Measurements from ENCODE around the gene PASK.
A peak's percentile ranks its signal among the peaks of the same experiment; 100 is the strongest.

Gene PASK

GRCh38 chr2:241149925-241150659 lies 820 bp upstream of the PASK start, which contains the start of gene PPP1R7:
TSS of gene PPP1R7 (plus strand) at chr2:241150467. CDS start at chr2:241150496, 29 bp downstream.
- Mint-ChIP-seq H3K9me3 (no peaks in the 10 kb centered on the region), H3K4me3 (peak within 1 kb of the TSS; percentile 95 to 96), H3K36me3 (ENCODE audit: insufficient read depth) (peaks cover 21% of the 10 kb centered on the region), H3K4me1 (ENCODE audit: low read depth in 2 of 2) (peaks cover 30 to 42% of the 10 kb centered on the region in 2 donors), H3K27me3 (no peaks in the 10 kb centered on the region), H3K27ac (peak within 1 kb of the TSS; percentile 90 to 95)
- DNase-seq (peak; percentile 87 to 89 (median 89)), ATAC-seq (replicated peaks) (peak; percentile 78)

GRCh38 chr2:241149675-241149924 lies 328 bp upstream of the PASK start:
- Mint-ChIP-seq H3K27ac (peak overlapping the region; percentile 90 to 95), H3K36me3 (ENCODE audit: insufficient read depth) (peaks cover 16% of the 10 kb centered on the region), H3K27me3 (no peaks in the 10 kb centered on the region), H3K9me3 (no peaks in the 10 kb centered on the region), H3K4me1 (ENCODE audit: low read depth in 2 of 2) (peaks cover 30 to 42% of the 10 kb centered on the region in 2 donors), H3K4me3 (peak overlapping the region; percentile 95 to 96)
- ATAC-seq (replicated peaks) (no peak), DNase-seq (no peak)

- DNase-seq (no peak), ATAC-seq (replicated peaks) (no peak)
- peak overlapping the region; percentile 95 to 96 for H3K4me3 Mint-ChIP-seq
These were observed 1.0 kb downstream of the PASK start for GRCh38 chr2:241148239-241148638.

GRCh38 chr2:241147336-241147735 lies 1.9 kb downstream of the PASK start:
- Mint-ChIP-seq H3K27ac (no peak overlapping the region), H3K9me3 (no peaks in the 10 kb centered on the region), H3K4me1 (ENCODE audit: low read depth in 2 of 2) (peaks cover 30 to 39% of the 10 kb centered on the region in 2 donors), H3K4me3 (peak overlapping the region in 1 of 2 donors; percentile 96), H3K36me3 (ENCODE audit: insufficient read depth) (peaks cover 12% of the 10 kb centered on the region), H3K27me3 (no peaks in the 10 kb centered on the region)
- ATAC-seq (replicated peaks) (no peak), DNase-seq (no peak)

More at GRCh38 chr2:241148239-241148638, 1.0 kb downstream of the PASK start:
- Mint-ChIP-seq H3K4me1 (ENCODE audit: low read depth in 2 of 2) (peaks cover 30 to 41% of the 10 kb centered on the region in 2 donors), H3K9me3 (no peaks in the 10 kb centered on the region), H3K36me3 (ENCODE audit: insufficient read depth) (peaks cover 12% of the 10 kb centered on the region), H3K27ac (peak overlapping the region; percentile 87), H3K27me3 (no peaks in the 10 kb centered on the region)

GRCh38 chr2:241146286-241146685 lies 3.0 kb downstream of the PASK start:
- no peak overlapping the region for H3K4me3 Mint-ChIP-seq
- ATAC-seq (replicated peaks) = no peak

GRCh38 chr2:241142593-241142992 lies 6.7 kb downstream of the PASK start:
- ATAC-seq (replicated peaks) (no peak), DNase-seq (no peak)
- H3K27me3 Mint-ChIP-seq = no peaks in the 10 kb centered on the region
- H3K4me3 Mint-ChIP-seq = no peak overlapping the region
- H3K4me1 Mint-ChIP-seq (ENCODE audit: low read depth in 2 of 2) = peaks cover 0 to 12% of the 10 kb centered on the region in 2 donors
- peaks cover 3% of the 10 kb centered on the region for H3K36me3 Mint-ChIP-seq (ENCODE audit: insufficient read depth)
- H3K9me3 Mint-ChIP-seq = no peaks in the 10 kb centered on the region
- peak overlapping the region in 1 of 2 donors; percentile 60 for H3K27ac Mint-ChIP-seq

More at GRCh38 chr2:241146286-241146685, 3.0 kb downstream of the PASK start:
- no peaks in the 10 kb centered on the region for H3K9me3 Mint-ChIP-seq
- peaks cover 12% of the 10 kb centered on the region for H3K36me3 Mint-ChIP-seq (ENCODE audit: insufficient read depth)
- peaks cover 23 to 37% of the 10 kb centered on the region in 2 donors for H3K4me1 Mint-ChIP-seq (ENCODE audit: low read depth in 2 of 2)
- H3K27ac Mint-ChIP-seq = peak overlapping the region in 1 of 2 donors; percentile 9
- no peaks in the 10 kb centered on the region for H3K27me3 Mint-ChIP-seq
- no peak for DNase-seq

GRCh38 chr2:241142063-241142462 lies 7.2 kb downstream of the PASK start:
- Mint-ChIP-seq H3K27me3 (no peaks in the 10 kb centered on the region), H3K4me3 (no peak overlapping the region), H3K36me3 (ENCODE audit: insufficient read depth) (peaks cover 3% of the 10 kb centered on the region), H3K27ac (peak overlapping the region in 1 of 2 donors; percentile 60), H3K4me1 (ENCODE audit: low read depth in 2 of 2) (peaks cover 0 to 12% of the 10 kb centered on the region in 2 donors), H3K9me3 (no peaks in the 10 kb centered on the region)
- ATAC-seq (replicated peaks) (no peak), DNase-seq (no peak)

- Mint-ChIP-seq H3K27me3 (no peaks in the 10 kb centered on the region), H3K36me3 (ENCODE audit: insufficient read depth) (peaks cover 3% of the 10 kb centered on the region), H3K9me3 (no peaks in the 10 kb centered on the region), H3K4me3 (no peak overlapping the region), H3K27ac (peak overlapping the region in 1 of 2 donors; percentile 60), H3K4me1 (ENCODE audit: low read depth in 2 of 2) (peaks cover 0 to 12% of the 10 kb centered on the region in 2 donors)
- ATAC-seq (replicated peaks) (no peak), DNase-seq (no peak)
These were observed 8.0 kb downstream of the PASK start for GRCh38 chr2:241141214-241141770.

GRCh38 chr2:241140445-241140840 lies 8.8 kb downstream of the PASK start:
- Mint-ChIP-seq H3K4me1 (ENCODE audit: low read depth in 2 of 2) (peaks cover 0 to 12% of the 10 kb centered on the region in 2 donors), H3K36me3 (ENCODE audit: insufficient read depth) (peaks cover 3% of the 10 kb centered on the region), H3K9me3 (no peaks in the 10 kb centered on the region), H3K27me3 (no peaks in the 10 kb centered on the region), H3K4me3 (no peak overlapping the region), H3K27ac (no peak overlapping the region)
- DNase-seq (no peak), ATAC-seq (replicated peaks) (no peak)

- Mint-ChIP-seq H3K4me1 (ENCODE audit: low read depth in 2 of 2) (peaks cover 0 to 12% of the 10 kb centered on the region in 2 donors), H3K9me3 (no peaks in the 10 kb centered on the region), H3K36me3 (ENCODE audit: insufficient read depth) (peaks cover 3% of the 10 kb centered on the region), H3K27me3 (no peaks in the 10 kb centered on the region), H3K27ac (no peak overlapping the region), H3K4me3 (no peak overlapping the region)
- DNase-seq (no peak), ATAC-seq (replicated peaks) (no peak)
These were observed 9.5 kb downstream of the PASK start for GRCh38 chr2:241139531-241140444.

GRCh38 chr2:241138471-241138870 lies 10.8 kb downstream of the PASK start:
- Mint-ChIP-seq H3K9me3 (no peaks in the 10 kb centered on the region), H3K36me3 (ENCODE audit: insufficient read depth) (no peaks in the 10 kb centered on the region), H3K4me1 (ENCODE audit: low read depth in 2 of 2) (peaks cover 0 to 8% of the 10 kb centered on the region in 2 donors), H3K4me3 (no peak overlapping the region), H3K27ac (no peak overlapping the region), H3K27me3 (no peaks in the 10 kb centered on the region)
- no peak for DNase-seq
- ATAC-seq (replicated peaks) = no peak

- ATAC-seq (replicated peaks) = no peak
- H3K9me3 Mint-ChIP-seq = no peaks in the 10 kb centered on the region
- no peak for DNase-seq
- H3K4me1 Mint-ChIP-seq (ENCODE audit: low read depth in 2 of 2) = peaks cover 0 to 8% of the 10 kb centered on the region in 2 donors
- H3K4me3 Mint-ChIP-seq = no peak overlapping the region
- peaks cover 3% of the 10 kb centered on the region for H3K36me3 Mint-ChIP-seq (ENCODE audit: insufficient read depth)
- no peaks in the 10 kb centered on the region for H3K27me3 Mint-ChIP-seq
- no peak overlapping the region for H3K27ac Mint-ChIP-seq
These were observed 11.7 kb downstream of the PASK start for GRCh38 chr2:241137276-241138190.

Data from effector memory CD8-positive, alpha-beta T cell (primary cell).